ENCODE measurements around the gene CALM3.

Gene CALM3

GRCh38 chr19:46634656-46635218 is 33.6 kb downstream of the CALM3 start:
- in situ Hi-C loops (cut with HindIII; ENCODE audit: low sequenced_read_pairs) = no loop called here

DNA sequence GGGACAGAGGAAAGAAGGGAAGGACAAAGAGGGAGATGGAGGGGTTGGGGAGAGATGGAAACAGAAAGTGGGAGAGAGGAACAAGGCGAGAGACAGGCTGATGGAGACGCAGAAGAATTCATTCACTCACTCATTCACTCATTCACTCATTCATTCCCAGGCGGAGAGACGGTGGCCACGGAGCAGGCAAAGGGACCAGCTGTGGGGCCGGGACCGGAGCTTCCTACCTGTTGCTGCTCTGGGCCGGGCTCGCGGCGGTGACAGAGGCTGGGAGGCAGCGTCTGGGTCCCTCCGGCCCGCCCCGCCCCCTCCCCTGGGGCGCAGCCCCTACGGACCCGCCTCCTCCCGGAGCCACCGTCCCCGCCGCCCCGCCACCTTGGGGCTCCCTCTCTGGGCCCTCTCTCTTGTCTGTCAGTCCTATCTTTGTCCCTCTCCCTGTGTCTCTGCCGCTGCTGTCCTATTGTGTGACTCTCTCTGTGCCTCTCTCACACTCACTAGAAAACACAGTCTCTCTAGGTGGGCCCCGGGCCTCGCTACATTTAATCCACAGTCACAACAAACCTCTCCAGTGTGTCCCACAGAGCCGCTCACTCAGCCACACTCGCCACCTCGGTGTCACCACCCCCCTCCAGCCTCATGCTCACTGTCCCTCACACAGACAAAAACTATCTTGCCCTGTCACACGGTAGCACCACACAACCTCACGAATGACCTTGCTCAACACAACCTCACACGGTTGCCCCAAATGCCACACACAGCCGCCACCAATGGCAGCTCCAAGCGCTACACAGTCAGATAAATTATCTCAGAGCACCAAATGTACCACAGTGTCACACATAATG is 35.0 kb downstream of the CALM3 start, which contains the start of gene GNG8:
GNG8 (minus strand) TSS at position 283 of the 842 bp plus-strand sequence. CDS start 1,520 bp downstream, outside the sequence.
- in situ Hi-C loops (cut with HindIII; ENCODE audit: low sequenced_read_pairs) = no loop called here

- in situ Hi-C loops (cut with HindIII; ENCODE audit: low sequenced_read_pairs) = no loop called here
Measured at GRCh38 chr19:46637224-46637623, 36.1 kb downstream of the CALM3 start.

DNA sequence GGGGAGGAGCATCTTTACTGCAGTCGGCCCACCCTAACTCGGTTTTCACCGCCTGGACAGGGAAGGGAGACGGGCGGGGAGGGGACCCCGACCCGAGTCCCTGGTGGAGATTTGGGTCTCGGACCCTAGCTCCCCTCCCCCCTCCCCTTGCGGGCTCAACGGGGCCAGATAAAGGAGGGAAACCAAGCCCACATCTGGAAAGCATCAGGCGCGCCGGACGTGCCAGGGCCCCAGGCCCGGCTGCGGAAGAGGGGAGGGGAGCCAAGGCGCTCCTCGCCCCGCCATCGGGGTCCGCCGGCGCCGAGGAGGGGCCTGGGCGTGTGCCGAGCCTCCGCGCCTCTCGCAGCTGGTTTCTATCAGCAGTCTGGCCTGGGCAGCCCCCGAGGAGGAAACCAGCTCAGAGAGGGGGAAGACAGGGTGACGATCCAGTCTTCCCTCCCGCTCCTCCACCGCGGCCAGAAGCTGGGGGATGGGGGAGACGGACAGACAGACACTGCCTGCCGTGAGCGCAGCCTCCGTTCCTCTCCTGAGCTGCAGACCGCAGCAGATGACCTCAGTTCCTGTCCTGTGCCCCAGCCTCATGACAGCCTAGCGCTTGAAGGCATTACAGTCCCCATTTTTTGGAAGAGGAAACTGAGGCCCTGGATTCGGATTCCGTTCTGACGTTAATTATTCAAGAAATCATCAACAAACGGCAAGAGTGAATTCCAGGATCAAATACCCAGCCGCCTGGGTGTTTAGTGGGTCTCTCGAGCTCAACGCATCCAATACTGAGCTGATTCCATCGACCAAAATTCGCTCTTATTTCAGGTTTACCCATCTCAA is 38.4 kb downstream of the CALM3 start:
- in situ Hi-C loops (cut with HindIII; ENCODE audit: low sequenced_read_pairs) = no loop called here

DNA sequence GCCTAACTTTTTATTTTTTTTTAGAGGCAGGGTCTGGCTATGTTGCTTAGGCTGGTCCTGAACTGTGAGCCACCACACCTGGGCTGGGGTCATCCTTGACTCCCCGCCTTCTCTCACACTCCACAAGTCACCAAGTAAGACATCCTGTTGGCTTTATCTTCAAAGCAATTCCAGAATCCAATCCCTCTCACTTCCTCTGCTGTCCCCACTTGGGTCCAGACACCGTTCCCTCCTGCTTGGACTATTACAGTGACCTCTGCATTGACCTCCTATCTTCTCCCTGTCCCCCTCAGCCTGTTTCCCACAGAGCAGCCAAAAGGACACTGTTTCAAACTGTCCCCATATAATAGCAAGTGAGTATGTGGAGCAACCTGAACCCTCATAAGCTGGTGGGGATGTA is 39.5 kb downstream of the CALM3 start:
- in situ Hi-C loops (cut with HindIII; ENCODE audit: low sequenced_read_pairs) = no loop called here

GRCh38 chr19:46644720-46645119 is 43.6 kb downstream of the CALM3 start:
- in situ Hi-C loops (cut with HindIII; ENCODE audit: low sequenced_read_pairs) = no loop called here

GRCh38 chr19:46646402-46646801 is 45.3 kb downstream of the CALM3 start:
- in situ Hi-C loops (cut with HindIII; ENCODE audit: low sequenced_read_pairs) = no loop called here

DNA sequence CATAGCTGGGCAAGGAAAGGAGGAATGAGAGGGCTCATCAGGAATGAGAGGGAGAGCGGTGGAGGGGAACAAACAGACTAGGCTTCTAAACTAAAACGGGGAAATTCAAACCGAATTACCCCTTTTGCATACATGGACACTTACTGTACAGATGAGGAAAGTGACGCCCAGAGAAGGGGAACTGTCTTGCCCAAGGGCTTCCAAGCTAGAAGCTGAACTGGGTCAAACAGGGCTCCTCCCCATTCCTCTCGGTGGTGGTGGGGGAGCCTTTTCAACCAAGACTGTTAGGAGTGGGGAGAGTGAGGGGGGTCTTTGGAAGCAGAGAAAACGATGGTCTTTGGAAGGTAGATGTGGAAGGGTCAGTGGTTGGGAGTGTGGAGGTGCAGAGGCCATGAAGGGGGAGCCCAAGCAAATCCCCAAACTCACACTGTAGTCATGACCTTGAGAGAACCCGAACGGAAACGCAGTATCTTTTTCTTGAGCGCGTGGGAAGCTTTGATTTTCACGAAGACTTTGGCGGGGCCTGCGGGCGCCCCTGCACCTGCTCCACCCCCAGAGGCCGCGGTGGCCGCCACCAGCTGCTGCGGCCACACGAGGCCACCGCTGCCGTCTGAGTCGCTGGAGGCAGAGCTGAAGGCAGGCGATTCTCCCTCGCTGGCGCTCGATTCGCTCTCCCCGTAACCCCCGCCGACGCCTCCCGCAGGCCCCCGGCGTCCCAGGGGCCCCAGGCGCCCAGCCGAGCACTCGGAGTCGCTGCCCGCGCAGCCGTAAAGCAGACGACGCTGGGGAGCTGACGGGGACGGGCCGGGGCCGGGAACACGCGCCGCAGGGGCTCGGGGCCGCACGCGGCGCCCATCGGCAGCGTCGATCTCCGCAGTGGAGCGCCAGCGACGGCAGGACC is 47.2 kb downstream of the CALM3 start:
- in situ Hi-C loops (cut with HindIII; ENCODE audit: low sequenced_read_pairs) = no loop called here

- in situ Hi-C loops (cut with HindIII; ENCODE audit: low sequenced_read_pairs) = no loop called here
Measured at GRCh38 chr19:46648961-46649960, 48.1 kb downstream of the CALM3 start.

GRCh38 chr19:46650445-46650844 is 49.3 kb downstream of the CALM3 start:
- in situ Hi-C loops (cut with HindIII; ENCODE audit: low sequenced_read_pairs) = loop anchor here (25.0 kb wide), 1 partner anchor 113 kb away; no protein-coding TSS in a partner anchor

DNA sequence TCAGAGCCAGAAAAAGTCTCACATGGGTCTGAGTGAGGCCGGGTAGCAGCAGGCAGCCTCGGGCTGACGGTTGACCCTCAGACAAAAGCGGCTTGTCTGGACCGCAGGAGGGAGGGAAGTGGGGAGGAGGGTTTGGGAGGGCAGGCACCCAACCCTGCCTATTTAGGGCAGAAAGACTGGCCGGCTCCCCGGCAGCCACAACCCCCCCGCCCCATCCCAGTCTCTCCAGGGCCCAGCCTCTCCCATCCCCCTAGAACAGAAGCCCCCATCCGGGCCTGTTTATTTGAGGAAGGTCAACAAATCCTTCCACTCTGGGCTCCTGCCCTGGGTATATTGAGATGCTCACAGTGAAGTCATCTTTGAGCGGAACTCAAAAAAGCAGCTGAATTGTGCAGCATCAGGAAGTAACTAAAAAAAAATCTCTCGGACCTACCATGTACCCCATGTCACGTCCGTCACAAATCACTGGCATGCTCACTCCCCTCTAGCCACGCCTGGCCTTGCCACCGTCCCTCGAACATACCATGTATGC is 53.6 kb downstream of the CALM3 start:
- in situ Hi-C loops (cut with HindIII; ENCODE audit: low sequenced_read_pairs) = loop anchor here (25.0 kb wide), 1 partner anchor 117 kb away; no protein-coding TSS in a partner anchor

GRCh38 chr19:46656541-46656940 is 55.4 kb downstream of the CALM3 start:
- in situ Hi-C loops (cut with HindIII; ENCODE audit: low sequenced_read_pairs) = loop anchor here (25.0 kb wide), 1 partner anchor 119 kb away; no protein-coding TSS in a partner anchor

DNA sequence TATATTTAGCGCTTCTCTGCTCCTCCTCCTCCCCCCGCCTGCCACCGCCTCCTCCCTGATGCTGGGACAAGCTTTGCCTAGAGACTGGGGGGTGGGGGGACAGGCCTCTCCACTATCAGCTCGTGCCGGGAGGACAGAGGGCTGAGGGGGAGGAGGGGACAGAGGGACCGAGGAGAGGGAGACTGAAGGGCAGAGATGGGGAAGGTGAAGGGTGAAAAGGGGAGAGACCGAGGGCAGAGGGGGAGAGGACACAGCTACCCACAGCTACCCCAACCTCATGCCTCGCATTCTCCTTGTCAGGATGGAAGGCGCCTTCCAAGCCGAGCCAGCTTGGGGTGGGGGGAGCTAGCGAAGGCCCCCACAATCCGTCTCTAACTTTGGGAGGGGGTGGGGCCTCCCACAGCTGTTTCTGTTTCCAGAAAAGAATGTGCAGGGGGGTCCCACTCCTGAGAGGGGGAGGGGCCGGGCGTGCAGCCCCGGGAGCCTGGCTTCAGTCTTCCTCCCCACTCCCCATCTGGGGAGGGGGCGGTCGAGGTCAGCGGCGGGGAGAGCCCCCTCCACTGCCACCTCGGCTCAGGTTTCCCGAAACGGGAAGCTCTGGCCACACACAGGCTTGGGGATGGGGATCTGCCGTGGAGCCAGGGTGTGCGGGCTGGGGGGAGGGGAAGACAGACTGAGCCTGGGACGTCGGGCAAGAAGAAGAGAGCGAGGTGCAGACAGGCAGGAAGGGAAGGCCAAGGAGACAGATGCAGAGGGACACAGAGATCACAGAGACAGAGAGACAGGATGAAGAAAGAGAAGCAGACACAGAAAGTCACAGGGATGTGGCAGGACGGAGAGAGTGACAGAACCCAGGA is 58.2 kb downstream of the CALM3 start:
- in situ Hi-C loops (cut with HindIII; ENCODE audit: low sequenced_read_pairs) = loop anchor here (25.0 kb wide), 1 partner anchor 122 kb away; no protein-coding TSS in a partner anchor

GRCh38 chr19:46660008-46660517 is 58.9 kb downstream of the CALM3 start:
- in situ Hi-C loops (cut with HindIII; ENCODE audit: low sequenced_read_pairs) = loop anchor here (25.0 kb wide), 1 partner anchor 123 kb away; no protein-coding TSS in a partner anchor

Data from DLD1 (cell line).